CD14-positive monocyte (primary cell): ENCODE measurements around the gene SPAG7. TPM values are rescaled to one million over a fixed set of nuclear protein-coding genes. Genes with fewer than 3 reads are reported as not detected.

Experiments
- DNase-seq, 3 donors: peaks; one replicate each; pipeline ENCODE4 v3.0.0-alpha.2; 2011 to 2022
- H2AFZ ChIP-seq: 2 replicates; pipeline ENCODE4 v1.6.0; 2012; ENCODE audit warnings: mild to moderate bottlenecking, low read depth, low read length, inconsistent platforms; ENCODE audit not compliant: insufficient read depth, poor library complexity, severe bottlenecking
- H3K27ac ChIP-seq, 2 donors: 1 replicate in 1 of 2; 2 replicates in 1 of 2; pipeline ENCODE4 v1.5.1; 2012 to 2013; ENCODE audit warnings: low read length in 2 of 2, control low read depth in 1 of 2, inconsistent platforms in 1 of 2, low read depth in 1 of 2, mild to moderate bottlenecking in 1 of 2
- H3K27me3 ChIP-seq, 2 donors: one replicate each; pipeline versions ENCODE4 v1.6.0 to v1.6.1; 2011 to 2013; ENCODE audit warnings: low read length in 2 of 2; ENCODE audit not compliant: control insufficient read depth in 2 of 2, insufficient read depth in 2 of 2
- H3K36me3 ChIP-seq, 2 donors: replicated peaks in 1 of 2; 1 replicate in 1 of 2; 2 replicates in 1 of 2; pipeline versions ENCODE4 v1.5.1 to v1.6.1; 2012 to 2013; ENCODE audit warnings: low read length in 2 of 2, control low read depth in 1 of 2, inconsistent platforms in 1 of 2, mild to moderate bottlenecking in 1 of 2; ENCODE audit not compliant: insufficient read depth in 2 of 2, control insufficient read depth in 1 of 2
- H3K4me1 ChIP-seq, 2 donors: 1 replicate in 1 of 2; 2 replicates in 1 of 2; pipeline versions ENCODE4 v1.5.1 to v1.6.1; 2012 to 2013; ENCODE audit warnings: low read length in 2 of 2, control low read depth in 1 of 2, inconsistent platforms in 1 of 2, mild to moderate bottlenecking in 1 of 2, moderate library complexity in 1 of 2; ENCODE audit not compliant: insufficient read depth in 2 of 2, control insufficient read depth in 1 of 2
- H3K4me2 ChIP-seq: replicated peaks from 2 replicates; pipeline ENCODE3; 2012; ENCODE audit warnings: low read length, moderate library complexity, mild to moderate bottlenecking; ENCODE audit not compliant: poor library complexity, severe bottlenecking; ENCODE audit errors: extremely low read depth
- H3K4me3 ChIP-seq, 3 experiments: fragments of 200-600 bp in 1 of 3; sonication (generic) in 1 of 3; replicated peaks in 1 of 3; 1 replicate in 2 of 3; 2 replicates in 1 of 3; pipeline ENCODE4 v1.5.1; 2011 to 2013; ENCODE audit warnings: low read length in 3 of 3, mild to moderate bottlenecking in 3 of 3, control low read depth in 2 of 3, low read depth in 2 of 3, inconsistent platforms in 1 of 3, moderate library complexity in 1 of 3
- H3K79me2 ChIP-seq: 2 replicates; pipeline ENCODE4 v1.6.0; 2012; ENCODE audit warnings: mild to moderate bottlenecking, control low read depth, inconsistent platforms, low read length, moderate library complexity; ENCODE audit not compliant: insufficient read depth
- H3K9ac ChIP-seq: 2 replicates; pipeline ENCODE4 v1.6.0; 2017; ENCODE audit warnings: low read length, mild to moderate bottlenecking; ENCODE audit not compliant: insufficient read depth, poor library complexity, severe bottlenecking
- H3K9me3 ChIP-seq, 2 donors: replicated peaks in 1 of 2; 1 replicate in 1 of 2; 2 replicates in 1 of 2; pipeline versions ENCODE4 v1.5.1 to v1.6.1; 2012 to 2013; ENCODE audit warnings: low read length in 2 of 2, control low read depth in 1 of 2; ENCODE audit not compliant: control insufficient read depth in 1 of 2, insufficient read depth in 1 of 2
- H4K20me1 ChIP-seq: 2 replicates; pipeline ENCODE4 v1.6.0; 2012; ENCODE audit warnings: mild to moderate bottlenecking, low read length, control low read depth, moderate library complexity; ENCODE audit not compliant: insufficient read depth
- H3K27ac Mint-ChIP-seq, 7 donors: one replicate each; pipeline ENCODE4 v1.8.0; 2020; ENCODE audit warnings: mild to moderate bottlenecking in 7 of 7, mixed read lengths in 7 of 7, moderate library complexity in 6 of 7, inconsistent platforms in 2 of 7
- H3K27me3 Mint-ChIP-seq, 3 donors: one replicate each; pipeline ENCODE4 v1.8.0; 2021 to 2022; ENCODE audit warnings: low read depth in 3 of 3, mild to moderate bottlenecking in 3 of 3, mixed read lengths in 3 of 3, moderate library complexity in 3 of 3, inconsistent platforms in 1 of 3
- H3K36me3 Mint-ChIP-seq, 2 donors: one replicate each; pipeline ENCODE4 v1.8.0; 2020; ENCODE audit warnings: mixed read lengths in 2 of 2, inconsistent platforms in 1 of 2, mild to moderate bottlenecking in 1 of 2
- H3K4me1 Mint-ChIP-seq: one replicate; pipeline ENCODE4 v1.8.0; 2020; ENCODE audit warnings: mild to moderate bottlenecking, mixed read lengths
- H3K4me3 Mint-ChIP-seq, 2 donors: one replicate each; pipeline ENCODE4 v1.8.0; 2020; ENCODE audit warnings: mild to moderate bottlenecking in 2 of 2, mixed read lengths in 2 of 2, moderate library complexity in 1 of 2
- H3K9me3 Mint-ChIP-seq, 7 donors: one replicate each; pipeline ENCODE4 v1.8.0; 2020 to 2022; ENCODE audit warnings: mixed read lengths in 7 of 7, mild to moderate bottlenecking in 6 of 7, moderate library complexity in 6 of 7, inconsistent platforms in 2 of 7
- CTCF ChIP-seq: fragments of 200-600 bp; IDR thresholded peaks from one replicate; pipeline ENCODE4 v1.8.0; 2022; ENCODE audit warnings: antibody characterized with exemption, mild to moderate bottlenecking
- WGBS: methylation state at CpG from one replicate; pipeline ENCODE4 v1.1.5; 2013; ENCODE audit warnings: missing lambda C conversion rate; ENCODE audit not compliant: insufficient coverage; 5-methylcytosine and 5-hydroxymethylcytosine counted together
- intact Hi-C, 2 donors: fragments of 100-400 bp; cut with micrococcal nuclease; formaldehyde crosslinking; loops; one replicate each; pipeline versions ENCODE4 v1.15.0 to v1.15.1; 2023
- polyA plus RNA-seq, 3 donors: library from polyadenylated mRNA; depleted of rRNA in 1 of 3; unstranded in 2 of 3; stranded (reverse) in 1 of 3; fragments of 300-500 nt in 2 of 3; fragments of >200 nt in 1 of 3; fragmentation: Illumina TruSeq in 2 of 3; gene quantifications; 1 replicate in 2 of 3; 2 replicates in 1 of 3; pipeline ENCODE4 v1.2.3, GENCODE V29; 2012 to 2021

The SPAG7 gene
- polyA plus RNA-seq, 3 donors: 75.6 to 96.7 (median 85.1) TPM

- H3K4me3 ChIP-seq: no peak overlapping the region
- H3K27ac ChIP-seq: no peak overlapping the region
- no peak for TF ChIP-seq CTCF
- no peak overlapping the region for H3K27ac Mint-ChIP-seq
- no peaks in the 10 kb centered on the region for H3K9me3 Mint-ChIP-seq
- H3K4me1 ChIP-seq: peaks cover 32% of the 10 kb centered on the region in 2 donors
- peaks cover 41% of the 10 kb centered on the region for H3K4me1 Mint-ChIP-seq
- H3K9me3 ChIP-seq: no peaks in the 10 kb centered on the region
- no peak overlapping the region for H3K9ac ChIP-seq
- H3K36me3 Mint-ChIP-seq: peaks cover 30 to 35% of the 10 kb centered on the region in 2 donors
- H3K4me3 Mint-ChIP-seq: peak overlapping the region in 1 of 2 donors; percentile 35
- H3K4me2 ChIP-seq: no peak overlapping the region
- H2AFZ ChIP-seq: no peak overlapping the region
- H3K27me3 Mint-ChIP-seq: peaks cover 7 to 14% (median 13%) of the 10 kb centered on the region in 3 donors
- H3K79me2 ChIP-seq: peaks cover 5% of the 10 kb centered on the region
- no peaks in the 10 kb centered on the region for H3K27me3 ChIP-seq
- intact Hi-C loops: no loop called here
- H3K36me3 ChIP-seq: peaks cover 13 to 16% of the 10 kb centered on the region in 2 donors
- 95% methylated on average over 12 of the region's 12 CpGs for WGBS
- no peak for DNase-seq
- peaks cover 11% of the 10 kb centered on the region for H4K20me1 ChIP-seq
These were observed 34.9 kb downstream of the SPAG7 start for GRCh38 chr17:4932756-4933155.

GRCh38 chr17:4931963-4932362 is 35.7 kb downstream of the SPAG7 start, which contains the start of gene GP1BA:
TSS of gene GP1BA (plus strand) at chr17:4932277. CDS start at chr17:4932605, 328 bp downstream.
- H3K4me2 ChIP-seq: peak within 1 kb of the TSS; percentile 61
- H3K4me3 Mint-ChIP-seq: peak within 1 kb of the TSS; percentile 53 to 76
- H3K36me3 ChIP-seq: peaks cover 5 to 8% of the 10 kb centered on the region in 2 donors
- no peaks in the 10 kb centered on the region for H3K79me2 ChIP-seq
- no peaks in the 10 kb centered on the region for H3K27me3 ChIP-seq
- H3K4me1 Mint-ChIP-seq: peaks cover 38% of the 10 kb centered on the region
- peaks cover 23 to 27% of the 10 kb centered on the region in 2 donors for H3K36me3 Mint-ChIP-seq
- no peaks in the 10 kb centered on the region for H3K9me3 ChIP-seq
- intact Hi-C loops: no loop called here
- H3K9me3 Mint-ChIP-seq: no peaks in the 10 kb centered on the region
- peak within 1 kb of the TSS; percentile 50 for H2AFZ ChIP-seq
- no peak for TF ChIP-seq CTCF
- H4K20me1 ChIP-seq: peaks cover 5% of the 10 kb centered on the region
- peak in 2 of 3 donors; percentile 20 to 67 for DNase-seq
- H3K4me3 ChIP-seq: peak within 1 kb of the TSS in 1 of 3 experiments; percentile 23
- H3K27ac Mint-ChIP-seq: peak within 1 kb of the TSS in 3 of 7 donors; percentile 15 to 50 (median 19)
- peaks cover 4 to 14% (median 13%) of the 10 kb centered on the region in 3 donors for H3K27me3 Mint-ChIP-seq
- no peak within 1 kb of the TSS for H3K27ac ChIP-seq
- 30% methylated on average over 5 of the region's 14 CpGs for WGBS
- peaks cover 32% of the 10 kb centered on the region in 2 donors for H3K4me1 ChIP-seq
- no peak within 1 kb of the TSS for H3K9ac ChIP-seq
